ENCODE data around the gene CENPP. TPM values are rescaled to one million over a fixed set of nuclear protein-coding genes. Genes with fewer than 3 reads are reported as not detected.

CENPP gene
- total RNA-seq, 1 experiment from 2014 or later: 14.3 TPM

- H3K36me3 Mint-ChIP-seq: no peaks in the 10 kb centered on the region
- no peak overlapping the region for H3K4me3 Mint-ChIP-seq
- ChIA-PET POLR2A (no interaction called here), CTCF (no interaction called here)
- no peak for DNase-seq (ENCODE audit: low spot score)
- no peak for TF ChIP-seq USF2 (CRISPR knock-in tag; IDR thresholded peaks at IDR 0.05)
- no peak for TF ChIP-seq ZNF219 (CRISPR knock-in tag; IDR thresholded peaks at IDR 0.05; ENCODE audit: borderline replicate concordance)
- TF ChIP-seq SOX15 (CRISPR knock-in tag; IDR thresholded peaks at IDR 0.05): no peak
- no peak for TF ChIP-seq ZNF138 (CRISPR knock-in tag; conservative IDR thresholded peaks at IDR 0.05)
- TF ChIP-seq ETV6 (CRISPR knock-in tag; IDR thresholded peaks at IDR 0.05): no peak
- TF ChIP-seq ARID4B (CRISPR knock-in tag; IDR thresholded peaks at IDR 0.05; ENCODE audit: borderline replicate concordance): no peak
- no peak for TF ChIP-seq HMGA2 (CRISPR knock-in tag; IDR thresholded peaks at IDR 0.05)
- no peak for TF ChIP-seq MXD4 (CRISPR knock-in tag; IDR thresholded peaks at IDR 0.05; ENCODE audit: borderline replicate concordance)
- TF ChIP-seq ZNF232 (CRISPR knock-in tag; IDR thresholded peaks at IDR 0.05): no peak
- no peak for TF ChIP-seq NR1H2 (CRISPR knock-in tag; IDR thresholded peaks at IDR 0.05)
- no peak for TF ChIP-seq MYBL2 (CRISPR knock-in tag; IDR thresholded peaks at IDR 0.05)
- no peak for TF ChIP-seq ZNF317 (CRISPR knock-in tag; IDR thresholded peaks at IDR 0.05; ENCODE audit: borderline replicate concordance, low read depth)
- no peak for TF ChIP-seq TEAD1 (CRISPR knock-in tag; IDR thresholded peaks at IDR 0.05)
- TF ChIP-seq USF1 (CRISPR knock-in tag; IDR thresholded peaks at IDR 0.05): no peak
- no peak for TF ChIP-seq PRDM15 (CRISPR knock-in tag; IDR thresholded peaks at IDR 0.05)
- TF ChIP-seq CTCF (IDR thresholded peaks at IDR 0.05): no peak
- no peak for TF ChIP-seq ZBTB21 (CRISPR knock-in tag; IDR thresholded peaks at IDR 0.05; ENCODE audit: borderline replicate concordance)
- ATAC-seq: no peak
- H3K9me3 Mint-ChIP-seq: no peaks in the 10 kb centered on the region
- H3K27ac Mint-ChIP-seq: no peak overlapping the region
- no peaks in the 10 kb centered on the region; the same call in 1 of the 2 replicates for H3K27me3 Mint-ChIP-seq (ENCODE audit: low read depth)
- H3K4me1 Mint-ChIP-seq: peaks cover 4% of the 10 kb centered on the region
Measured at GRCh38 chr9:92564504-92564903, 238.8 kb downstream of the CENPP start.
